HEK293 (cell line): ENCODE measurements around the gene PKD2.

Experiments used
- CTCF ChIA-PET: fragments of 350-600 bp; formaldehyde crosslinking; extraction: SDS; loops from one replicate; lab custom pipeline; 2021; ENCODE audit warnings: antibody characterized with exemption; lab: Yijun Ruan, JAX
- POLR2A ChIA-PET: fragments of 300-600 bp; formaldehyde crosslinking; extraction: SDS; loops from one replicate; lab custom pipeline; 2020; ENCODE audit warnings: antibody characterized with exemption, inconsistent platforms; lab: Yijun Ruan, JAX
- H3K27ac ChIP-seq: fragments of 200-500 bp; sonication (Bioruptor generic); 2 replicates; pipeline ENCODE4 v1.5.1; 2014; ENCODE audit warnings: low read depth, low read length, control low read depth, inconsistent platforms; ENCODE audit errors: extremely low read depth
- H3K36me3 ChIP-seq, 2 experiments: fragments of 200-500 bp in 1 of 2; sonication (Bioruptor generic) in 1 of 2; 1 replicate in 1 of 2; 2 replicates in 1 of 2; pipeline ENCODE4 v1.5.1; 2014 to 2017; ENCODE audit warnings: inconsistent platforms in 2 of 2, low read length in 2 of 2; ENCODE audit not compliant: control insufficient read depth in 2 of 2, insufficient read depth in 1 of 2
- H3K4me1 ChIP-seq: fragments of 200-500 bp; sonication (Bioruptor generic); 2 replicates; pipeline ENCODE4 v1.5.1; 2014; ENCODE audit warnings: mild to moderate bottlenecking, low read length, inconsistent platforms; ENCODE audit not compliant: control insufficient read depth, insufficient read depth
- H3K4me3 ChIP-seq: 2 replicates; pipeline ENCODE4 v1.5.1; 2011; ENCODE audit warnings: low read depth, mild to moderate bottlenecking, control low read depth, low read length, moderate library complexity
- H3K9me3 ChIP-seq: fragments of 200-500 bp; sonication (Bioruptor generic); 2 replicates; pipeline ENCODE4 v1.5.1; 2014; ENCODE audit warnings: low read depth, low read length, inconsistent platforms; ENCODE audit not compliant: control insufficient read depth, insufficient read depth
- BCL11B ChIP-seq: fragments of 450-650 bp; formaldehyde crosslinking; IDR thresholded peaks from 2 replicates; pipeline ENCODE4 v1.5.1; 2016; ENCODE audit warnings: low read depth, missing biosample characterization, missing genetic modification characterization
- EGR2 ChIP-seq: fragments of 450-650 bp; formaldehyde crosslinking; IDR thresholded peaks from 2 replicates; pipeline ENCODE4 v1.5.1; 2016; ENCODE audit warnings: low read depth, missing biosample characterization, missing genetic modification characterization
- FEZF1 ChIP-seq: fragments of 450-650 bp; formaldehyde crosslinking; IDR thresholded peaks from 2 replicates; pipeline ENCODE4 v1.5.1; 2016; ENCODE audit warnings: missing biosample characterization, missing genetic modification characterization
- GLIS1 ChIP-seq: fragments of 450-650 bp; formaldehyde crosslinking; IDR thresholded peaks from 2 replicates; pipeline ENCODE4 v1.5.1; 2016; ENCODE audit warnings: missing biosample characterization, missing genetic modification characterization
- HOXC10 ChIP-seq: sonication (generic); formaldehyde crosslinking; IDR thresholded peaks from 2 replicates; pipeline ENCODE4 v1.8.1; 2023; ENCODE audit warnings: mild to moderate bottlenecking, missing genetic modification reagents
- IKZF3 ChIP-seq: fragments of 450-650 bp; IDR thresholded peaks from 2 replicates; pipeline ENCODE4 v1.5.0; 2018; ENCODE audit warnings: missing biosample characterization, mild to moderate bottlenecking, missing genetic modification characterization, moderate library complexity
- KLF16 ChIP-seq: fragments of 450-650 bp; formaldehyde crosslinking; IDR thresholded peaks from 2 replicates; pipeline ENCODE4 v1.5.1; 2017; ENCODE audit warnings: missing biosample characterization, missing genetic modification characterization
- OVOL3 ChIP-seq: fragments of 450-650 bp; formaldehyde crosslinking; IDR thresholded peaks from 2 replicates; pipeline ENCODE4 v1.5.1; 2016; ENCODE audit warnings: missing biosample characterization, missing genetic modification characterization
- PRDM1 ChIP-seq: fragments of 450-650 bp; formaldehyde crosslinking; IDR thresholded peaks from 2 replicates; pipeline ENCODE4; 2016; ENCODE audit warnings: missing biosample characterization, missing genetic modification characterization
- SCRT2 ChIP-seq: fragments of 450-650 bp; formaldehyde crosslinking; IDR thresholded peaks from 2 replicates; pipeline ENCODE4 v1.5.1; 2016; ENCODE audit warnings: missing biosample characterization, missing genetic modification characterization
- ZBTB1 ChIP-seq: fragments of 450-650 bp; formaldehyde crosslinking; IDR thresholded peaks from 2 replicates; pipeline ENCODE4 v1.5.1; 2016; ENCODE audit warnings: missing biosample characterization, missing genetic modification characterization
- ZBTB17 ChIP-seq: fragments of 450-650 bp; formaldehyde crosslinking; IDR thresholded peaks from 2 replicates; pipeline ENCODE4 v1.5.1; 2016; ENCODE audit warnings: missing biosample characterization, missing genetic modification characterization
- ZFHX2 ChIP-seq: fragments of 450-650 bp; formaldehyde crosslinking; conservative IDR thresholded peaks from 2 replicates; pipeline ENCODE4 v1.5.1; 2016; ENCODE audit warnings: missing biosample characterization, missing genetic modification characterization
- ZFP41 ChIP-seq: fragments of 450-650 bp; formaldehyde crosslinking; IDR thresholded peaks from 2 replicates; pipeline ENCODE4 v1.5.1; 2016; ENCODE audit warnings: missing biosample characterization, missing genetic modification characterization, borderline replicate concordance
- ZNF157 ChIP-seq: fragments of 450-650 bp; formaldehyde crosslinking; IDR thresholded peaks from 2 replicates; pipeline ENCODE4 v1.5.1; 2016; ENCODE audit warnings: missing biosample characterization, missing genetic modification characterization
- ZNF211 ChIP-seq: fragments of 450-650 bp; formaldehyde crosslinking; IDR thresholded peaks from 2 replicates; pipeline ENCODE4 v1.5.1; 2016; ENCODE audit warnings: low read depth, missing biosample characterization, missing genetic modification characterization
- ZNF239 ChIP-seq: fragments of 450-650 bp; formaldehyde crosslinking; IDR thresholded peaks from 2 replicates; pipeline ENCODE4 v1.5.1; 2016; ENCODE audit warnings: missing biosample characterization, missing genetic modification characterization
- ZNF324 ChIP-seq: fragments of 450-650 bp; formaldehyde crosslinking; IDR thresholded peaks from 2 replicates; pipeline ENCODE4 v1.5.1; 2016; ENCODE audit warnings: missing biosample characterization, missing genetic modification characterization
- ZNF366 ChIP-seq: fragments of 450-650 bp; formaldehyde crosslinking; conservative IDR thresholded peaks from 2 replicates; pipeline ENCODE4 v1.5.1; 2016; ENCODE audit warnings: missing biosample characterization, missing genetic modification characterization
- ZNF423 ChIP-seq: fragments of 450-650 bp; formaldehyde crosslinking; IDR thresholded peaks from 2 replicates; pipeline ENCODE4 v1.5.1; 2016; ENCODE audit warnings: missing biosample characterization, missing genetic modification characterization
- ZNF510 ChIP-seq: fragments of 450-650 bp; formaldehyde crosslinking; IDR thresholded peaks from 2 replicates; pipeline ENCODE4 v1.5.1; 2018; ENCODE audit warnings: mild to moderate bottlenecking, missing genetic modification characterization, missing biosample characterization; ENCODE audit not compliant: insufficient replicate concordance
- ZNF521 ChIP-seq: fragments of 450-650 bp; formaldehyde crosslinking; IDR thresholded peaks from 2 replicates; pipeline ENCODE4 v1.5.1; 2017; ENCODE audit warnings: missing biosample characterization, mild to moderate bottlenecking, missing genetic modification characterization
- ZNF544 ChIP-seq: fragments of 450-650 bp; formaldehyde crosslinking; IDR thresholded peaks from 2 replicates; pipeline ENCODE4 v1.5.0; 2017; ENCODE audit warnings: missing biosample characterization, missing genetic modification characterization
- ZNF558 ChIP-seq: fragments of 450-650 bp; formaldehyde crosslinking; IDR thresholded peaks from 2 replicates; pipeline ENCODE4 v1.5.1; 2016; ENCODE audit warnings: missing biosample characterization, missing genetic modification characterization
- ZNF596 ChIP-seq: fragments of 450-650 bp; IDR thresholded peaks from 2 replicates; pipeline ENCODE4 v1.5.0; 2018; ENCODE audit warnings: missing biosample characterization, mild to moderate bottlenecking, missing genetic modification characterization, moderate library complexity
- ZNF664 ChIP-seq: fragments of 450-650 bp; formaldehyde crosslinking; IDR thresholded peaks from 2 replicates; pipeline ENCODE4 v1.5.1; 2016; ENCODE audit warnings: missing biosample characterization, missing genetic modification characterization
- ZNF791 ChIP-seq: fragments of 450-650 bp; formaldehyde crosslinking; IDR thresholded peaks from 2 replicates; pipeline ENCODE4 v1.5.1; 2016; ENCODE audit warnings: missing biosample characterization, missing genetic modification characterization
- ZXDB ChIP-seq: fragments of 450-650 bp; formaldehyde crosslinking; IDR thresholded peaks from 2 replicates; pipeline ENCODE4 v1.5.1; 2016; ENCODE audit warnings: missing biosample characterization, missing genetic modification characterization
- TF ChIP-seq, protein P1 (sequence below): fragments of 450-650 bp; formaldehyde crosslinking; IDR thresholded peaks from 2 replicates; pipeline ENCODE4 v1.5.1; 2016; ENCODE audit warnings: missing biosample characterization, missing genetic modification characterization, borderline replicate concordance
- TF ChIP-seq, protein P2 (sequence below): fragments of 450-650 bp; formaldehyde crosslinking; IDR thresholded peaks from 2 replicates; pipeline ENCODE4 v1.5.1; 2016; ENCODE audit warnings: missing biosample characterization, missing genetic modification characterization
- TF ChIP-seq, protein P3 (sequence below): fragments of 450-650 bp; formaldehyde crosslinking; IDR thresholded peaks from 2 replicates; pipeline ENCODE4 v1.5.1; 2016; ENCODE audit warnings: missing biosample characterization, missing genetic modification characterization

PKD2 gene

DNA sequence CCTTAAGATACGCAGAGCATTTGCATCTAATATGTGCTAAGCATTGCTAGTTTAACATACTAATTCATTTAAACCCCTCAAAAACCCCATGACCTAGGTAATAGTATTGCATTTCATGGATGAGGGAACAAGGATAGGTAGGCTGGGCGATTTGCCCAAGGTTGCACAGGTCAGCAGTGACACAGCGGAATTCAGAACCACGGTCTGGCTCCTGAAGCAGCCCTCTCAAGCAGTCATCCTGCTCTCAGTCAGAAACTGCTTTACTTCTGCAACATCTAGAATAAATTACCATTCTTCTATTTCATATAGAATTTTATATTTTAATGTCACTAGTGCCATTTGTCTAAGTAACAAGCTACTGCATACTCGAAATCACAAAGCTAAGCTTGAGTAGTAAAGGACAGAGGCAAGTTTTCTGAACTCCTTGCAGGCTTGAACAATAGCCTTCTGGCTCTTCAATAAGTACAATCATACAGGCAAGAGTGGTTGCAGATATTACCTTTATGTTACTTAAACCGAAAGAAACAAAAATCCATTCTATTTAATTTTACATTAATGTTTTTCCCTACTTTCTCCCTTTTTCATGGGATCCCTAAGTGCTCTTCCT, 32.5 kb upstream of the PKD2 start:
- no peaks in the 10 kb centered on the region for H3K4me1 ChIP-seq
- CTCF ChIA-PET, result interaction anchor here (0.9 to 3.2 kb wide), 8 partner anchors 20 to 431 kb away, joined by 3 to 32 read pairs (median 6); no protein-coding TSS in a partner anchor
- TF ChIP-seq ZNF664 (tag by site-specific recombination) (peak; percentile 30; the same call in 1 of the 2 replicates), FEZF1 (tag by site-specific recombination) (no peak)
- TF ChIP-seq, all 188 proteins: peak for 1
- Histone ChIP-seq H3K9me3 (no peaks in the 10 kb centered on the region), H3K27ac (no peak overlapping the region), H3K36me3 (no peaks in the 10 kb centered on the region), H3K4me3 (no peak overlapping the region)
- POLR2A ChIA-PET, result no interaction called here

DNA sequence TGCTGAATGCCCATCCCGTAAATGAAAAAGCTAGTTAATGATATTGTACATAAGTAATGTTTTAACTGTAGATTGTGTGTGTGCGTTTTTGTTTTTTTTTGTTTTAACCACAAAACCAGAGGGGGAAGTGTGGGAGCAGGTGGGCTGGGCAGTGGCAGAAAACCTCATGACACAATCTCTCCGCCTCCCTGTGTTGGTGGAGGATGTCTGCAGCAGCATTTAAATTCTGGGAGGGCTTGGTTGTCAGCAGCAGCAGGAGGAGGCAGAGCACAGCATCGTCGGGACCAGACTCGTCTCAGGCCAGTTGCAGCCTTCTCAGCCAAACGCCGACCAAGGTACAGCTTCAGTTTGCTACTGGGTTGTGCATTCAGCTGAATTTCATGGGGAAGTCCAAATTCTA, 32.0 kb upstream of the PKD2 start, which contains the start of gene SPP1:
Gene SPP1, plus strand, starts transcription at position 249 of the 400 bp plus-strand sequence. CDS start 1,182 bp downstream, outside the sequence.
- Histone ChIP-seq H3K9me3 (no peaks in the 10 kb centered on the region), H3K4me1 (no peaks in the 10 kb centered on the region), H3K27ac (no peak within 1 kb of the TSS), H3K4me3 (no peak within 1 kb of the TSS), H3K36me3 (no peaks in the 10 kb centered on the region)
- POLR2A ChIA-PET, result no interaction called here
- CTCF ChIA-PET, result interaction anchor here (0.9 to 3.2 kb wide), 5 partner anchors 21 to 431 kb away, joined by 3 to 18 read pairs (median 4); no protein-coding TSS in a partner anchor
- TF ChIP-seq ZNF791 (no peak), BCL11B (tag by site-specific recombination) (no peak), ZNF324 (tag by site-specific recombination) (no peak), ZNF366 (no peak), ZNF239 (tag by site-specific recombination) (no peak), SCRT2 (tag by site-specific recombination) (no peak), ZNF157 (no peak), OVOL3 (tag by site-specific recombination) (no peak), ZBTB17 (tag by site-specific recombination) (peak; percentile 62), ZXDB (tag by site-specific recombination) (no peak), ZNF596 (no peak), ZNF423 (tag by site-specific recombination) (no peak), ZNF521 (tag by site-specific recombination) (no peak), EGR2 (peak; percentile 55; the same call in 1 of the 2 replicates), ZNF544 (no peak), KLF16 (tag by site-specific recombination) (no peak), ZNF558 (tag by site-specific recombination) (no peak), ZBTB1 (tag by site-specific recombination) (no peak), ZFP41 (no peak), HOXC10 (no peak), ZFHX2 (tag by site-specific recombination) (peak; percentile 60), PRDM1 (no peak), ZNF211 (tag by site-specific recombination) (no peak), IKZF3 (tag by site-specific recombination) (0 out of 2 replicates have a peak, but pooled peaks have one; percentile 13), ZNF510 (tag by site-specific recombination) (no peak), GLIS1 (tag by site-specific recombination) (no peak), ZNF664 (tag by site-specific recombination) (no peak)
- TF ChIP-seq, protein P1, sequence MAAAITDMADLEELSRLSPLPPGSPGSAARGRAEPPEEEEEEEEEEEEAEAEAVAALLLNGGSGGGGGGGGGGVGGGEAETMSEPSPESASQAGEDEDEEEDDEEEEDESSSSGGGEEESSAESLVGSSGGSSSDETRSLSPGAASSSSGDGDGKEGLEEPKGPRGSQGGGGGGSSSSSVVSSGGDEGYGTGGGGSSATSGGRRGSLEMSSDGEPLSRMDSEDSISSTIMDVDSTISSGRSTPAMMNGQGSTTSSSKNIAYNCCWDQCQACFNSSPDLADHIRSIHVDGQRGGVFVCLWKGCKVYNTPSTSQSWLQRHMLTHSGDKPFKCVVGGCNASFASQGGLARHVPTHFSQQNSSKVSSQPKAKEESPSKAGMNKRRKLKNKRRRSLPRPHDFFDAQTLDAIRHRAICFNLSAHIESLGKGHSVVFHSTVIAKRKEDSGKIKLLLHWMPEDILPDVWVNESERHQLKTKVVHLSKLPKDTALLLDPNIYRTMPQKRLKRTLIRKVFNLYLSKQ (tag by site-specific recombination), result no peak
- TF ChIP-seq, protein P2, sequence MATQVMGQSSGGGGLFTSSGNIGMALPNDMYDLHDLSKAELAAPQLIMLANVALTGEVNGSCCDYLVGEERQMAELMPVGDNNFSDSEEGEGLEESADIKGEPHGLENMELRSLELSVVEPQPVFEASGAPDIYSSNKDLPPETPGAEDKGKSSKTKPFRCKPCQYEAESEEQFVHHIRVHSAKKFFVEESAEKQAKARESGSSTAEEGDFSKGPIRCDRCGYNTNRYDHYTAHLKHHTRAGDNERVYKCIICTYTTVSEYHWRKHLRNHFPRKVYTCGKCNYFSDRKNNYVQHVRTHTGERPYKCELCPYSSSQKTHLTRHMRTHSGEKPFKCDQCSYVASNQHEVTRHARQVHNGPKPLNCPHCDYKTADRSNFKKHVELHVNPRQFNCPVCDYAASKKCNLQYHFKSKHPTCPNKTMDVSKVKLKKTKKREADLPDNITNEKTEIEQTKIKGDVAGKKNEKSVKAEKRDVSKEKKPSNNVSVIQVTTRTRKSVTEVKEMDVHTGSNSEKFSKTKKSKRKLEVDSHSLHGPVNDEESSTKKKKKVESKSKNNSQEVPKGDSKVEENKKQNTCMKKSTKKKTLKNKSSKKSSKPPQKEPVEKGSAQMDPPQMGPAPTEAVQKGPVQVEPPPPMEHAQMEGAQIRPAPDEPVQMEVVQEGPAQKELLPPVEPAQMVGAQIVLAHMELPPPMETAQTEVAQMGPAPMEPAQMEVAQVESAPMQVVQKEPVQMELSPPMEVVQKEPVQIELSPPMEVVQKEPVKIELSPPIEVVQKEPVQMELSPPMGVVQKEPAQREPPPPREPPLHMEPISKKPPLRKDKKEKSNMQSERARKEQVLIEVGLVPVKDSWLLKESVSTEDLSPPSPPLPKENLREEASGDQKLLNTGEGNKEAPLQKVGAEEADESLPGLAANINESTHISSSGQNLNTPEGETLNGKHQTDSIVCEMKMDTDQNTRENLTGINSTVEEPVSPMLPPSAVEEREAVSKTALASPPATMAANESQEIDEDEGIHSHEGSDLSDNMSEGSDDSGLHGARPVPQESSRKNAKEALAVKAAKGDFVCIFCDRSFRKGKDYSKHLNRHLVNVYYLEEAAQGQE, result no peak
- TF ChIP-seq, protein P3, sequence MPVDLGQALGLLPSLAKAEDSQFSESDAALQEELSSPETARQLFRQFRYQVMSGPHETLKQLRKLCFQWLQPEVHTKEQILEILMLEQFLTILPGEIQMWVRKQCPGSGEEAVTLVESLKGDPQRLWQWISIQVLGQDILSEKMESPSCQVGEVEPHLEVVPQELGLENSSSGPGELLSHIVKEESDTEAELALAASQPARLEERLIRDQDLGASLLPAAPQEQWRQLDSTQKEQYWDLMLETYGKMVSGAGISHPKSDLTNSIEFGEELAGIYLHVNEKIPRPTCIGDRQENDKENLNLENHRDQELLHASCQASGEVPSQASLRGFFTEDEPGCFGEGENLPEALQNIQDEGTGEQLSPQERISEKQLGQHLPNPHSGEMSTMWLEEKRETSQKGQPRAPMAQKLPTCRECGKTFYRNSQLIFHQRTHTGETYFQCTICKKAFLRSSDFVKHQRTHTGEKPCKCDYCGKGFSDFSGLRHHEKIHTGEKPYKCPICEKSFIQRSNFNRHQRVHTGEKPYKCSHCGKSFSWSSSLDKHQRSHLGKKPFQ, result no peak
